PC-9 (cell line): ENCODE results near the gene C10orf143.

Experiments
- CTCF ChIP-seq: fragments of 200-600 bp; sonication (generic); conservative IDR thresholded peaks from 2 replicates; pipeline ENCODE4 v1.6.1; 2017; ENCODE audit warnings: mixed run types, antibody characterized with exemption, mild to moderate bottlenecking, moderate library complexity
- EZH2 ChIP-seq: fragments of 200-600 bp; sonication (generic); IDR thresholded peaks from 2 replicates; pipeline ENCODE4 v1.8.0; 2017; ENCODE audit warnings: antibody characterized with exemption, low read depth

- no peak for TF ChIP-seq CTCF
- no peak for TF ChIP-seq EZH2
These were observed 26.4 kb upstream of the C10orf143 start for GRCh38 chr10:130137090-130137448.
